Type B pancreatic cell (in vitro differentiated cells): ENCODE results near the gene EP300. TPM values are rescaled to one million over a fixed set of nuclear protein-coding genes. Genes with fewer than 3 reads are reported as not detected.

Experiments used
- DNase-seq: peaks from one replicate; pipeline ENCODE4 v3.0.0; 2021; ENCODE audit warnings: mixed read lengths; ENCODE audit not compliant: unreplicated experiment; ENCODE audit errors: extremely low spot score
- H3K27ac Mint-ChIP-seq: 2 replicates; pipeline ENCODE4 v1.8.0; 2021; ENCODE audit warnings: mild to moderate bottlenecking, mixed read lengths
- H3K27me3 Mint-ChIP-seq: 2 replicates; pipeline ENCODE4 v1.8.0; 2021; ENCODE audit warnings: mixed read lengths
- H3K36me3 Mint-ChIP-seq: 2 replicates; pipeline ENCODE4 v1.8.0; 2021; ENCODE audit warnings: mixed read lengths
- H3K4me1 Mint-ChIP-seq: one replicate; pipeline ENCODE4 v1.8.0; 2021; ENCODE audit warnings: mixed read lengths; ENCODE audit not compliant: unreplicated experiment
- H3K4me3 Mint-ChIP-seq: 2 replicates; pipeline ENCODE4 v1.8.0; 2021; ENCODE audit warnings: mild to moderate bottlenecking, mixed read lengths
- H3K9me3 Mint-ChIP-seq: 2 replicates; pipeline ENCODE4 v1.8.0; 2021; ENCODE audit warnings: mixed read lengths
- CTCF ChIP-seq: fragments of 200-600 bp; sonication (generic); conservative IDR thresholded peaks from 2 replicates; pipeline ENCODE4 v1.5.0; 2021; ENCODE audit warnings: antibody characterized with exemption, mild to moderate bottlenecking
- total RNA-seq: library from RNA; stranded (reverse); gene quantifications from 2 replicates; pipeline ENCODE4 v1.2.1, GENCODE V29; 2021; ENCODE audit warnings: low replicate concordance

EP300 gene
- total RNA-seq, 1 donor from 2014 or later: 87.2 TPM

GRCh38 chr22:41076857-41077256, 15.5 kb upstream of the EP300 start:
- Mint-ChIP-seq H3K27me3 (no peaks in the 10 kb centered on the region), H3K4me1 (no peaks in the 10 kb centered on the region), H3K27ac (no peak overlapping the region), H3K36me3 (no peaks in the 10 kb centered on the region), H3K4me3 (no peak overlapping the region), H3K9me3 (no peaks in the 10 kb centered on the region)
- TF ChIP-seq CTCF: no peak
- no peak for DNase-seq

- no peak for TF ChIP-seq CTCF
- H3K27me3 Mint-ChIP-seq: no peaks in the 10 kb centered on the region
- no peak overlapping the region for H3K4me3 Mint-ChIP-seq
- DNase-seq: no peak
- H3K4me1 Mint-ChIP-seq: no peaks in the 10 kb centered on the region
- no peaks in the 10 kb centered on the region for H3K36me3 Mint-ChIP-seq
- no peaks in the 10 kb centered on the region for H3K9me3 Mint-ChIP-seq
- H3K27ac Mint-ChIP-seq: peak overlapping the region; percentile 25
Observed at GRCh38 chr22:41078931-41079330, 13.5 kb upstream of the EP300 start.

- Mint-ChIP-seq H3K4me1 (peaks cover 5% of the 10 kb centered on the region), H3K4me3 (no peak overlapping the region), H3K36me3 (peaks cover 4% of the 10 kb centered on the region), H3K9me3 (peaks cover 5% of the 10 kb centered on the region), H3K27me3 (no peaks in the 10 kb centered on the region), H3K27ac (no peak overlapping the region)
- no peak for TF ChIP-seq CTCF
- no peak for DNase-seq
Observed at GRCh38 chr22:41085842-41086241, 6.5 kb upstream of the EP300 start.

- H3K9me3 Mint-ChIP-seq: peaks cover 5% of the 10 kb centered on the region
- H3K4me1 Mint-ChIP-seq: peaks cover 24% of the 10 kb centered on the region
- peak overlapping the region; percentile 100 for H3K4me3 Mint-ChIP-seq
- no peak for TF ChIP-seq CTCF
- H3K27me3 Mint-ChIP-seq: no peaks in the 10 kb centered on the region
- H3K27ac Mint-ChIP-seq: peak overlapping the region; percentile 100
- DNase-seq: peak; percentile 100
- peaks cover 15% of the 10 kb centered on the region for H3K36me3 Mint-ChIP-seq
Observed at GRCh38 chr22:41091132-41092022, 1.0 kb upstream of the EP300 start.

- H3K27ac Mint-ChIP-seq: peak overlapping the region; percentile 98
- H3K9me3 Mint-ChIP-seq: peaks cover 5% of the 10 kb centered on the region
- no peak for TF ChIP-seq CTCF
- peaks cover 15% of the 10 kb centered on the region for H3K36me3 Mint-ChIP-seq
- H3K4me3 Mint-ChIP-seq: peak overlapping the region; percentile 98
- H3K4me1 Mint-ChIP-seq: peaks cover 33% of the 10 kb centered on the region
- no peak for DNase-seq
- no peaks in the 10 kb centered on the region for H3K27me3 Mint-ChIP-seq
Observed at GRCh38 chr22:41092847-41093411, 537 bp downstream of the EP300 start.
